ENCODE data around the gene PFKP. TPM values are rescaled to one million over a fixed set of nuclear protein-coding genes. Genes with fewer than 3 reads are reported as not detected.

PFKP gene
- total RNA-seq, 1 experiment from 2014 or later = 140 TPM

GRCh38 chr10:3111621-3112163 lies 44.3 kb downstream of the PFKP start:
- Histone ChIP-seq H3K27ac (ENCODE audit: low read length) (no peak overlapping the region), H3K79me2 (ENCODE audit: low read length) (no peaks in the 10 kb centered on the region), H2AFZ (ENCODE audit: low read length) (no peak overlapping the region), H3K36me3 (ENCODE audit: low read depth, low read length) (no peaks in the 10 kb centered on the region; the same call in none of the 2 replicates), H3K9ac (ENCODE audit: low read length) (no peak overlapping the region), H4K20me1 (ENCODE audit: low read length) (no peaks in the 10 kb centered on the region), H3K4me3 (ENCODE audit: low read length) (no peak overlapping the region), H3F3A (ENCODE audit: low read length, unreplicated experiment) (no peaks in the 10 kb centered on the region), H3K9me2 (replicated peaks; ENCODE audit: low read length) (no peaks in the 10 kb centered on the region), H3K4me1 (ENCODE audit: insufficient read depth, low read length) (no peaks in the 10 kb centered on the region), H3K27me3 (ENCODE audit: low read length) (no peaks in the 10 kb centered on the region), H3K9me3 (ENCODE audit: low read length) (no peaks in the 10 kb centered on the region), H3K4me2 (ENCODE audit: low read length) (no peak overlapping the region)
- CTCF ChIA-PET = no interaction called here
- intact Hi-C loops (cut with micrococcal nuclease) = no loop called here
- no TSS peak for BruUV-seq (replicated peaks)
- ATAC-seq (no peak), DNase-seq (no peak)
- no peak for TF ChIP-seq EZH2phosphoT487 (IDR thresholded peaks at IDR 0.05; ENCODE audit: borderline replicate concordance, low read length)
- TF ChIP-seq EZH2 (IDR thresholded peaks at IDR 0.05; ENCODE audit: low read length, unreplicated experiment) = no peak
- no peak for TF ChIP-seq CTCF (conservative IDR thresholded peaks at IDR 0.05; ENCODE audit: low read depth, low read length)
- POLR2A ChIA-PET (ENCODE audit: unreplicated experiment) = no interaction called here

- CTCF ChIA-PET = no interaction called here
- Histone ChIP-seq H3K9ac (ENCODE audit: low read length) (no peak overlapping the region), H3F3A (ENCODE audit: low read length, unreplicated experiment) (no peaks in the 10 kb centered on the region), H3K9me3 (ENCODE audit: low read length) (no peaks in the 10 kb centered on the region), H3K27me3 (ENCODE audit: low read length) (no peaks in the 10 kb centered on the region), H3K4me3 (ENCODE audit: low read length) (no peak overlapping the region), H3K36me3 (ENCODE audit: low read depth, low read length) (no peaks in the 10 kb centered on the region; the same call in none of the 2 replicates), H3K27ac (ENCODE audit: low read length) (no peak overlapping the region), H3K4me2 (ENCODE audit: low read length) (no peak overlapping the region), H4K20me1 (ENCODE audit: low read length) (no peaks in the 10 kb centered on the region), H3K79me2 (ENCODE audit: low read length) (no peaks in the 10 kb centered on the region), H3K4me1 (ENCODE audit: insufficient read depth, low read length) (no peaks in the 10 kb centered on the region), H3K9me2 (replicated peaks; ENCODE audit: low read length) (no peaks in the 10 kb centered on the region), H2AFZ (ENCODE audit: low read length) (no peak overlapping the region)
- intact Hi-C loops (cut with micrococcal nuclease) = no loop called here
- TF ChIP-seq EZH2phosphoT487 (IDR thresholded peaks at IDR 0.05; ENCODE audit: borderline replicate concordance, low read length) (no peak), EZH2 (IDR thresholded peaks at IDR 0.05; ENCODE audit: low read length, unreplicated experiment) (no peak), CTCF (conservative IDR thresholded peaks at IDR 0.05; ENCODE audit: low read depth, low read length) (no peak)
- ATAC-seq = no peak
- no TSS peak for BruUV-seq (replicated peaks)
- POLR2A ChIA-PET (ENCODE audit: unreplicated experiment) = no interaction called here
- DNase-seq = no peak
Measured at GRCh38 chr10:3113343-3113720, 46.0 kb downstream of the PFKP start.

DNA sequence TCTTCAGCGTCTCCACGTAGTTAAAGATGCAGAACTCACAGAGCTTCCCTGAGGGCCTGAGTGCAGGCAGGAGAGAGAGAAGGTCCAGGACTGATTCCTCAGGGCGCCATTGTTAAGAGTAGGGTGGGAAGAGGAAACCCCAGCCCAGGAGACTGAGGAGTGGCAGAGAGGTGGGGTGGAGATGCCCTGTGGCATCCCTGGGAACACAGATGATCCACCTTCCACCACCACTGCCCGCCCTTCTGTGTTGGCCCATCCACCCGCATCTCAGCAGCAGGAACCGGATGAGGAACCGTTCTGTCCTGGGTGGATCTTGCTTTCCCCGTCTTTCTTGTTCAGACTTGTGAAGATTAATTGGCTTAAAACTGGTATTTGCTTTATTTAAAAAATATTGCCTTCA lies 48.3 kb downstream of the PFKP start:
- no peaks in the 10 kb centered on the region for H3K27me3 ChIP-seq (ENCODE audit: low read length)
- ChIA-PET POLR2A (ENCODE audit: unreplicated experiment) (no interaction called here), CTCF (no interaction called here)
- no peak for TF ChIP-seq EZH2phosphoT487 (IDR thresholded peaks at IDR 0.05; ENCODE audit: borderline replicate concordance, low read length)
- TF ChIP-seq CTCF (conservative IDR thresholded peaks at IDR 0.05; ENCODE audit: low read depth, low read length) = no peak
- TF ChIP-seq EZH2 (IDR thresholded peaks at IDR 0.05; ENCODE audit: low read length, unreplicated experiment) = no peak
- no peak overlapping the region for H3K4me3 ChIP-seq (ENCODE audit: low read length)
- H3K9ac ChIP-seq (ENCODE audit: low read length) = no peak overlapping the region
- no TSS peak for BruUV-seq (replicated peaks)
- H4K20me1 ChIP-seq (ENCODE audit: low read length) = no peaks in the 10 kb centered on the region
- intact Hi-C loops (cut with micrococcal nuclease) = no loop called here
- H3F3A ChIP-seq (ENCODE audit: low read length, unreplicated experiment) = no peaks in the 10 kb centered on the region
- no peak overlapping the region for H3K27ac ChIP-seq (ENCODE audit: low read length)
- DNase-seq (no peak), ATAC-seq (no peak)
- H3K4me2 ChIP-seq (ENCODE audit: low read length) = no peak overlapping the region
- no peaks in the 10 kb centered on the region for H3K9me3 ChIP-seq (ENCODE audit: low read length)
- H3K9me2 ChIP-seq (replicated peaks; ENCODE audit: low read length) = no peaks in the 10 kb centered on the region
- no peaks in the 10 kb centered on the region for H3K79me2 ChIP-seq (ENCODE audit: low read length)
- no peak overlapping the region for H2AFZ ChIP-seq (ENCODE audit: low read length)
- H3K36me3 ChIP-seq (ENCODE audit: low read depth, low read length) = no peaks in the 10 kb centered on the region; the same call in none of the 2 replicates
- H3K4me1 ChIP-seq (ENCODE audit: insufficient read depth, low read length) = no peaks in the 10 kb centered on the region
